ENCODE measurements around the gene CFAP161.

The CFAP161 gene

GRCh38 chr15:81133782-81134461 is at the start of gene CFAP161:
CFAP161 (plus strand) TSS chr15:81134270; CDS start chr15:81134330, 60 bp downstream.
- no peak within 1 kb of the TSS for H3K9ac ChIP-seq (ENCODE audit: low read length)
- no peaks in the 10 kb centered on the region for H3K4me1 ChIP-seq (ENCODE audit: insufficient read depth, low read length, severe bottlenecking)
- H3K4me2 ChIP-seq (ENCODE audit: low read length) = no peak within 1 kb of the TSS
- H2AFZ ChIP-seq (ENCODE audit: low read length) = no peak within 1 kb of the TSS
- H3K36me3 ChIP-seq (ENCODE audit: insufficient read depth, low read length) = no peaks in the 10 kb centered on the region
- H3F3A ChIP-seq (ENCODE audit: insufficient read depth, low read length) = no peaks in the 10 kb centered on the region
- no peaks in the 10 kb centered on the region for H3K9me3 ChIP-seq (ENCODE audit: low read length)
- TF ChIP-seq CTCF (IDR thresholded peaks at IDR 0.05; ENCODE audit: low read length) (no peak), EZH2 (IDR thresholded peaks at IDR 0.05; ENCODE audit: borderline replicate concordance, low read length) (no peak)
- no peak within 1 kb of the TSS for H3K27ac ChIP-seq (ENCODE audit: low read depth, low read length, poor library complexity, severe bottlenecking)
- 0 out of 2 replicates have a peak, but pooled peaks cover 3% of the 10 kb centered on the region for H3K27me3 ChIP-seq (ENCODE audit: insufficient read depth, low read length)
- H4K20me1 ChIP-seq (ENCODE audit: insufficient read depth, low read length) = no peaks in the 10 kb centered on the region
- no peak within 1 kb of the TSS for H3K4me3 ChIP-seq (ENCODE audit: low read depth, low read length, poor library complexity, severe bottlenecking)
- H3K79me2 ChIP-seq (ENCODE audit: insufficient read depth, low read length) = no peaks in the 10 kb centered on the region
- H3K9me2 ChIP-seq (ENCODE audit: low read depth, low read length) = no peaks in the 10 kb centered on the region

- Histone ChIP-seq H4K20me1 (ENCODE audit: insufficient read depth, low read length) (no peaks in the 10 kb centered on the region), H3K36me3 (ENCODE audit: insufficient read depth, low read length) (no peaks in the 10 kb centered on the region), H3K4me1 (ENCODE audit: insufficient read depth, low read length, severe bottlenecking) (no peaks in the 10 kb centered on the region), H3K9me2 (ENCODE audit: low read depth, low read length) (no peaks in the 10 kb centered on the region), H3K27me3 (ENCODE audit: insufficient read depth, low read length) (no peaks in the 10 kb centered on the region), H3K79me2 (ENCODE audit: insufficient read depth, low read length) (no peaks in the 10 kb centered on the region), H3K27ac (ENCODE audit: low read depth, low read length, poor library complexity, severe bottlenecking) (no peak overlapping the region), H3K9me3 (ENCODE audit: low read length) (no peaks in the 10 kb centered on the region), H3K4me2 (ENCODE audit: low read length) (no peak overlapping the region), H3K4me3 (ENCODE audit: low read depth, low read length, poor library complexity, severe bottlenecking) (no peak overlapping the region), H3K9ac (ENCODE audit: low read length) (no peak overlapping the region), H3F3A (ENCODE audit: insufficient read depth, low read length) (no peaks in the 10 kb centered on the region), H2AFZ (ENCODE audit: low read length) (no peak overlapping the region)
- TF ChIP-seq EZH2 (IDR thresholded peaks at IDR 0.05; ENCODE audit: borderline replicate concordance, low read length) = no peak
- no peak for TF ChIP-seq CTCF (IDR thresholded peaks at IDR 0.05; ENCODE audit: low read length)
Observed at GRCh38 chr15:81084716-81085115, 49.4 kb upstream of the CFAP161 start.

GRCh38 chr15:81085213-81085612 is 48.9 kb upstream of the CFAP161 start:
- no peaks in the 10 kb centered on the region for H3K36me3 ChIP-seq (ENCODE audit: insufficient read depth, low read length)
- no peaks in the 10 kb centered on the region for H3K4me1 ChIP-seq (ENCODE audit: insufficient read depth, low read length, severe bottlenecking)
- H3K9me3 ChIP-seq (ENCODE audit: low read length) = no peaks in the 10 kb centered on the region
- no peak overlapping the region for H3K4me2 ChIP-seq (ENCODE audit: low read length)
- H3K27me3 ChIP-seq (ENCODE audit: insufficient read depth, low read length) = no peaks in the 10 kb centered on the region
- H2AFZ ChIP-seq (ENCODE audit: low read length) = no peak overlapping the region
- H3K4me3 ChIP-seq (ENCODE audit: low read depth, low read length, poor library complexity, severe bottlenecking) = no peak overlapping the region
- TF ChIP-seq EZH2 (IDR thresholded peaks at IDR 0.05; ENCODE audit: borderline replicate concordance, low read length) = no peak
- no peak for TF ChIP-seq CTCF (IDR thresholded peaks at IDR 0.05; ENCODE audit: low read length)
- no peaks in the 10 kb centered on the region for H3K9me2 ChIP-seq (ENCODE audit: low read depth, low read length)
- no peaks in the 10 kb centered on the region for H4K20me1 ChIP-seq (ENCODE audit: insufficient read depth, low read length)
- no peaks in the 10 kb centered on the region for H3K79me2 ChIP-seq (ENCODE audit: insufficient read depth, low read length)
- no peak overlapping the region for H3K9ac ChIP-seq (ENCODE audit: low read length)
- no peak overlapping the region for H3K27ac ChIP-seq (ENCODE audit: low read depth, low read length, poor library complexity, severe bottlenecking)
- H3F3A ChIP-seq (ENCODE audit: insufficient read depth, low read length) = no peaks in the 10 kb centered on the region

Measured in OCI-LY1 (cell line).